PC-3 (cell line): Measurements from ENCODE around the gene MGAM2. TPM values are rescaled to one million over a fixed set of nuclear protein-coding genes. Genes with fewer than 3 reads are reported as not detected.

Experiments
- ATAC-seq: fragments of 200-7000 bp; cut with Tn5 transposase; 2 replicates; pipeline ENCODE4 v1.9.1; 2020; ENCODE audit warnings: mild to moderate bottlenecking, moderate library complexity
- BruUV-seq: library from RNA; stranded (reverse); fragments of 400-500 nt; replicated peaks from 2 replicates; lab custom pipeline; 2021; lab: Mats Ljungman, UMichigan
- CTCF ChIA-PET: fragments of 300-600 bp; sonication (Branson Sonifier 250); formaldehyde crosslinking; loops from one replicate; lab custom pipeline; 2022; ENCODE audit warnings: antibody characterized with exemption; lab: Charles Lee
- POLR2A ChIA-PET: fragments of 300-600 bp; sonication (Branson Sonifier 250); formaldehyde crosslinking; loops from one replicate; lab custom pipeline; 2022; ENCODE audit warnings: antibody characterized with exemption; ENCODE audit not compliant: unreplicated experiment; lab: Charles Lee
- DNase-seq: peaks from one replicate; pipeline ENCODE4 v3.0.0-alpha.2; 2015
- H2AFZ ChIP-seq: fragments of 300-600 bp; sonication (generic); 2 replicates; pipeline ENCODE4 v1.6.0; 2016; ENCODE audit warnings: antibody characterized with exemption, low read length
- H3F3A ChIP-seq: fragments of 300-600 bp; sonication (generic); one replicate; pipeline ENCODE4 v1.6.0; 2017; ENCODE audit warnings: antibody characterized with exemption, low read length, control low read depth, mild to moderate bottlenecking; ENCODE audit not compliant: unreplicated experiment
- H3K27ac ChIP-seq: fragments of 300-600 bp; sonication (generic); 2 replicates; pipeline ENCODE4 v1.5.1; 2016; ENCODE audit warnings: mild to moderate bottlenecking, low read length
- H3K27me3 ChIP-seq: fragments of 300-600 bp; sonication (generic); 2 replicates; pipeline ENCODE4 v1.6.1; 2016; ENCODE audit warnings: low read length, mixed read lengths
- H3K36me3 ChIP-seq: fragments of 300-600 bp; sonication (generic); 2 replicates; pipeline ENCODE4 v1.6.1; 2016; ENCODE audit warnings: low read depth, mixed run types, low read length, mixed read lengths
- H3K4me1 ChIP-seq: fragments of 300-600 bp; sonication (generic); 2 replicates; pipeline ENCODE4 v1.5.1; 2016; ENCODE audit warnings: low read length; ENCODE audit not compliant: insufficient read depth
- H3K4me2 ChIP-seq: fragments of 300-600 bp; sonication (generic); 2 replicates; pipeline ENCODE4 v1.6.0; 2016; ENCODE audit warnings: low read length
- H3K4me3 ChIP-seq: fragments of 300-600 bp; sonication (generic); 2 replicates; pipeline ENCODE4 v1.5.1; 2016; ENCODE audit warnings: mild to moderate bottlenecking, low read length, mixed read lengths
- H3K79me2 ChIP-seq: fragments of 300-600 bp; sonication (generic); 2 replicates; pipeline ENCODE4 v1.6.1; 2017; ENCODE audit warnings: low read length, mixed read lengths
- H3K9ac ChIP-seq: fragments of 300-600 bp; sonication (generic); 2 replicates; pipeline ENCODE4 v1.6.0; 2016; ENCODE audit warnings: mild to moderate bottlenecking, low read length
- H3K9me2 ChIP-seq: fragments of 300-600 bp; sonication (generic); replicated peaks from 2 replicates; pipeline ENCODE4 v1.6.1; 2016; ENCODE audit warnings: mixed run types, low read length, mixed read lengths
- H3K9me3 ChIP-seq: fragments of 300-600 bp; sonication (generic); 2 replicates; pipeline ENCODE4 v1.6.1; 2016; ENCODE audit warnings: low read length, mixed read lengths
- H4K20me1 ChIP-seq: fragments of 300-600 bp; sonication (generic); 2 replicates; pipeline ENCODE4 v1.6.1; 2016; ENCODE audit warnings: low read length, mixed read lengths
- CTCF ChIP-seq: fragments of 300-600 bp; sonication (generic); conservative IDR thresholded peaks from 2 replicates; pipeline ENCODE4 v1.5.1; 2017; ENCODE audit warnings: antibody characterized with exemption, low read depth, mild to moderate bottlenecking, low read length
- EZH2 ChIP-seq: fragments of 300-600 bp; sonication (generic); IDR thresholded peaks from one replicate; pipeline ENCODE4 v1.6.1; 2017; ENCODE audit warnings: antibody characterized with exemption, mild to moderate bottlenecking, low read length; ENCODE audit not compliant: unreplicated experiment
- EZH2phosphoT487 ChIP-seq: fragments of 300-600 bp; sonication (generic); IDR thresholded peaks from 2 replicates; pipeline ENCODE4 v1.6.1; 2018; ENCODE audit warnings: mild to moderate bottlenecking, antibody characterized with exemption, low read length, borderline replicate concordance
- intact Hi-C: fragments of 100-400 bp; cut with micrococcal nuclease; formaldehyde crosslinking; loops from 2 replicates; pipeline ENCODE4 v1.9.0; 2023
- total RNA-seq: library from RNA; depleted of rRNA; stranded (reverse); fragments of >200 nt; gene quantifications from 2 replicates; pipeline ENCODE4 v1.2.3, GENCODE V29; 2014

The MGAM2 gene
- total RNA-seq, 1 experiment from 2014 or later = not detected

GRCh38 chr7:142196066-142196840 lies 84.7 kb downstream of the MGAM2 start:
- Histone ChIP-seq H2AFZ (no peak overlapping the region), H3F3A (no peaks in the 10 kb centered on the region), H3K9me3 (no peaks in the 10 kb centered on the region), H3K79me2 (no peaks in the 10 kb centered on the region), H3K27ac (no peak overlapping the region), H3K4me2 (no peak overlapping the region), H3K9me2 (no peaks in the 10 kb centered on the region), H3K27me3 (peaks cover 35% of the 10 kb centered on the region), H3K4me3 (no peak overlapping the region), H4K20me1 (no peaks in the 10 kb centered on the region), H3K9ac (no peak overlapping the region), H3K36me3 (no peaks in the 10 kb centered on the region), H3K4me1 (no peaks in the 10 kb centered on the region)
- ChIA-PET POLR2A (no interaction called here), CTCF (no interaction called here)
- intact Hi-C loops = no loop called here
- DNase-seq = no peak
- no peak for ATAC-seq
- no TSS peak for BruUV-seq
- TF ChIP-seq EZH2phosphoT487 = no peak
- no peak for TF ChIP-seq CTCF
- no peak for TF ChIP-seq EZH2

GRCh38 chr7:142200206-142200605 lies 88.7 kb downstream of the MGAM2 start:
- no peaks in the 10 kb centered on the region for H3K79me2 ChIP-seq
- no peak overlapping the region for H3K9ac ChIP-seq
- H3K9me2 ChIP-seq = no peaks in the 10 kb centered on the region
- H3K27me3 ChIP-seq = peaks cover 37% of the 10 kb centered on the region
- ChIA-PET CTCF (no interaction called here), POLR2A (no interaction called here)
- H3K4me2 ChIP-seq = no peak overlapping the region
- no peaks in the 10 kb centered on the region for H3K9me3 ChIP-seq
- no peak overlapping the region for H2AFZ ChIP-seq
- intact Hi-C loops = no loop called here
- H3K4me3 ChIP-seq = no peak overlapping the region
- H3K36me3 ChIP-seq = no peaks in the 10 kb centered on the region
- no peaks in the 10 kb centered on the region for H3F3A ChIP-seq
- ATAC-seq (no peak), DNase-seq (no peak)
- H3K27ac ChIP-seq = no peak overlapping the region
- no peak for TF ChIP-seq EZH2
- TF ChIP-seq EZH2phosphoT487 = no peak
- TF ChIP-seq CTCF = no peak
- no peaks in the 10 kb centered on the region for H3K4me1 ChIP-seq
- no TSS peak for BruUV-seq
- H4K20me1 ChIP-seq = no peaks in the 10 kb centered on the region

- Histone ChIP-seq H3K4me3 (no peak overlapping the region), H3K9me2 (no peaks in the 10 kb centered on the region), H3K27ac (no peak overlapping the region), H3K4me2 (no peak overlapping the region), H3K79me2 (no peaks in the 10 kb centered on the region), H3K9me3 (no peaks in the 10 kb centered on the region), H3K4me1 (no peaks in the 10 kb centered on the region), H3F3A (no peaks in the 10 kb centered on the region), H3K9ac (no peak overlapping the region), H4K20me1 (no peaks in the 10 kb centered on the region), H3K36me3 (no peaks in the 10 kb centered on the region), H2AFZ (no peak overlapping the region), H3K27me3 (peaks cover 32% of the 10 kb centered on the region)
- ChIA-PET POLR2A (no interaction called here), CTCF (no interaction called here)
- ATAC-seq = no peak
- TF ChIP-seq EZH2phosphoT487 = no peak
- no peak for TF ChIP-seq CTCF
- no peak for TF ChIP-seq EZH2
- intact Hi-C loops = no loop called here
- no TSS peak for BruUV-seq
- no peak for DNase-seq
These were observed 117.1 kb downstream of the MGAM2 start for GRCh38 chr7:142228537-142229104.
